NCI-H446 treated with DMSO at 0.1 percent for 48 hours (cell line): ENCODE results near the gene ARMS2.

ENCODE experiments used
- DNase-seq: peaks from one replicate; lab custom pipeline; 2025; lab: John Stamatoyannopoulos, UW

Gene ARMS2

DNA sequence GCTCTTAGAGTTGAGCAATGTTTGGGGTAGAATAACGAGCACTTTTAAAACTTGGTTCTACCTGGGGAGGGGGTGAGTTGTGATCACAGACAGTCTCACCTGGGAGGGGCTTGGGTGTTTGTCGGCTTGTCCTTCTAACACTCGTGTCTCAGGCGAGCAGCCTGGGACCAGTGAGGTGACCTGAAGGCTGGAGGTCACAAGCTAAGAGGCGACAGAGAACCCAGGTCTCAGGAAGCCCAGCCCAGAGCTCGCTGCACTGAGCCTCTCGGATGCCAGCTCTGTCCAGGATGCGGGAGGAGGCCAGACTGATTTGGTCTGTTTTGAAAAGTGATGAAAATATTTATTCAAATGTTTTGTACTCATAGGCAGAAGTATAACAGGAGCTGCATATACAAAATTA is 18.7 kb downstream of the ARMS2 start:
- no peak for DNase-seq

DNA sequence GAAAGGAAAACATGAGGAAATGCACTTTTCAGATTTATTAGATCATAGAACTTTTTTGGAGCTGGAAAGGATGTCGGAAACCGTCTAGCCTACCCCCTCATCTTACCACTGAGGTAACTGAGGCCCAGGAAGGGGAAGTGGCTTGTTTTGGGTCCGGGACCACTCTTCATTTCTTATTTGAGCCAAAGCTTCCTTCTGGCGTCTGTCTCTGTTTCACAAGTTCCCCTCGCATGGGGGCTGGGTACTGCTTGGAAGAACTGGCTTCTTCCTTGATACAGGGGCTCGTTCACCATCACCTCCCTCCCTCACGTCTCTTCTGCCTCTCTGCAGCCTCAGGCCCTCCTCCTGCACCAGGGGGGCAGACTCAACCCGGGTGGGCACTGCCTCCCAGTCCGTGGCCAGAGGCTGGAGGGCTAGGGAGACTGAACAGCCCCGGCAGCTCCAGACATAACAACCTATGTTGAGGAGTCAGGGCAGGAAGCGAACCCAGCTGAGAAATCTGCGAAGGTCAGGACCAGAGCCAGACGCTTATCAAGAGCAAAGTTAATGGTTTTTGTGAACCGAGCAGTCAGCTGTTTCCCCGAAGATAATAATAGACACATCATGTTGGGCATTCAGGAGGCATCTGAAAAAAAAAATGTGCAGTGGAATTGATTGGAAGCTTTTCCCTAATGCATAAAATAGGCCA is 19.8 kb downstream of the ARMS2 start:
- DNase-seq = no peak

DNA sequence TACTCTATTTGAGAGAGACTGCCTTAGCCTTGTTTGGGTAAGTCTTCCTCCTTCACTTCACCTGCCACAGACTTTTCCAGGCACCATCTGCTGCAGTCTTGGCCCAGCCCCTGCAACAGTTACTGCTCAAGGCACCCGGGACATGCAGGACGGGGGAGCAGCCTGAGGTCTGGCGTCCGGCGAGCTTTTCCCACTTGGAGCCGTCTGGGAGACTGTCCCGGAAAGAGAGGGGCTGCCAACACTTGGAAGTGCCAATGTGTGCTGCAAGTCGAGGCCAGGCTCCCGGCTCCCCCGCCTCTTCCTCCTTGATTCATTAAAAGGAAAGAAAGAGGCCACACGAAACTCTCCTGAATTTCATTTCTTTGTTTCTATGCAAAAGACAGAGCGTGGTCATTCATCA is 20.6 kb downstream of the ARMS2 start:
- DNase-seq = peak; percentile 63

DNA sequence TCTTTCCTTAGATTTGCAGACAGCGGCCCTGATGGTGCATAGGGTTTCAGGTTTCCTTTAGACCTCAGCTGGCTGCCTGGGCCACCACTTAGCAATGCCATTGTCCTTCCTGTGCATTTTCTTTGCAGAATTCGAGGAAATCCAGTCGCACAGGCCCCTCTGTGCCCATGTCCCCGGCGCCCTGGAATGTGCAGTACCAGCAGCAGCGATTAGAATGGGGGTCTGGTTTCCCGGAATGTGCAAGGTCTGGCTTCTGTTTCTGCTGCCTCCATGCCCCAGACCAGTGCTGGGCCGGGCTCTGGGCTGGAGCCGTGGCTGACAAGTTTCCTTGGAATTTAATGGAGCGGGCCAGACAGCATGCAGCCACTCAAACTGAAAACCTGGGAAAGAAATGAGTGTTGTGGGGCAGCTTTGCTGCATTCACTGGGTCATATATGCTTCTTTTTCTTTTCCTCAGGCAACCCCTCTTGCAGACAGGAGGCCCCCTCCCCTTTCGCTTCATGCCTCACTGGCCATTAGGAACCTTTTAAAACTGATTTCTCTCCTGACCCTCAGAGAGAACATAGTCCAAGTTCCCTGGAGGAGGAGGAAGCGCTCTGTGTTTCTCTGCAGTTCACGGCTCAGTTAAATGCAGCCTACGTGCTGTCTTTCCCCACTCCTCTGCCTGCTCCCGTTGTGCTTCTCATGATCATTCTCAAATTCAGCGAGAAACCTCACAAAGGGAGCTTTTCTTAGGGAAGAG is 21.3 kb downstream of the ARMS2 start:
- DNase-seq = no peak

DNA sequence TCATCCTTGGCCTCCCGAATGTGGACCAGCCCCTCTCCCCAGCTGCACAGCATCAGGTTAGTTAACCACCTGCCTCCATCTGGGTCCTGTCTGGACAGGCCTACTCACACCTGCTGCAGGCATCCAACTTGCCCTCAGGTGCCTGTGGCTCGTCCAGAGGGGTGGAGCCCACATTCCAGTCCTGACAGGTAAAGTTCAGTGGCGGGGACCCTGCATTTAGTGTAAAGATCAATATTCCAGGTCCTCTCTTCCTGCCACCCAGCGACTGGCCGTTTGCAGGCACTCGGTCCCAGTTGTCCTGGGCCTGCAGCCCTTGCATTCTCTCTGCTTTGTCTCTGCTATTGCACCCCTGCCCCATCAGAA is 21.9 kb downstream of the ARMS2 start:
- DNase-seq = no peak

DNA sequence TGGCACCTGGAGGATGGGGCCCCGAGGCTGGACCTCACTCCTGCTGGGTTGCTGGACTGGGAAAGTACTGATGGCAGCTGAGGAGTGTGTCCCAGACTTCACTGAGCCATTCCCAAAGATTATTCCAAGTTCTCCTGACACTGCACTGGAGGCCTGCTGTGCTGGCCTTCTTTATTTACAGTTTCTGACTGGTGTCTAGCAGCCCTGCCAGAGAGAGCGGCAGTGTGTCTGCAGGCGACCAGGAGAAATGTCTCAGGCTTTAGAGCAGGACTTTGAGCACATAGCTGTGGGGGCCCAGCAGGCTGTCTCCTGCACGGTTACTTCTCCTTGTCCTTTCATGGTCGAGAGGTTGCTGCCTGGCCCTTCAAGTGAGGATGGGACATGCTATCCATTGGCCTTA is 23.0 kb downstream of the ARMS2 start:
- DNase-seq = no peak

DNA sequence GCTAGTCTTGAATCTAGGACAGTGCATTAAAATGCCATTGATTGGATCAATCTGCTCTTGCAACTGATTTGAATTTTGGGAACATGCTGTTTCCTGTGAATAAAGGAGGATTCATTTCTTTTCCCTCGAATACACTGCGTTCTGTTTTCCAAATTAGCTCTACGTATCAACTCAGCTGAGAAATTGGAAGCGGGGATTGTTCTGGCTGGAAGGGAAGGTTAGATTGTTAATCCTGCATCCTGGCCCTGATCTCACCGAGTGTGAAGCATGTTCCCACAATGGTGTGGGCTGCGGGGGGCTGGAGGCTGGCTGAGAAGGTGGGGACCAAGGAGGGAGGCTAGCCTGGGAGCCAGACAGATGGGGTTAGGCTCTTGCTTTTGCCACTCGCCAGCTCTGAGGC is 24.5 kb downstream of the ARMS2 start:
- no peak for DNase-seq

DNA sequence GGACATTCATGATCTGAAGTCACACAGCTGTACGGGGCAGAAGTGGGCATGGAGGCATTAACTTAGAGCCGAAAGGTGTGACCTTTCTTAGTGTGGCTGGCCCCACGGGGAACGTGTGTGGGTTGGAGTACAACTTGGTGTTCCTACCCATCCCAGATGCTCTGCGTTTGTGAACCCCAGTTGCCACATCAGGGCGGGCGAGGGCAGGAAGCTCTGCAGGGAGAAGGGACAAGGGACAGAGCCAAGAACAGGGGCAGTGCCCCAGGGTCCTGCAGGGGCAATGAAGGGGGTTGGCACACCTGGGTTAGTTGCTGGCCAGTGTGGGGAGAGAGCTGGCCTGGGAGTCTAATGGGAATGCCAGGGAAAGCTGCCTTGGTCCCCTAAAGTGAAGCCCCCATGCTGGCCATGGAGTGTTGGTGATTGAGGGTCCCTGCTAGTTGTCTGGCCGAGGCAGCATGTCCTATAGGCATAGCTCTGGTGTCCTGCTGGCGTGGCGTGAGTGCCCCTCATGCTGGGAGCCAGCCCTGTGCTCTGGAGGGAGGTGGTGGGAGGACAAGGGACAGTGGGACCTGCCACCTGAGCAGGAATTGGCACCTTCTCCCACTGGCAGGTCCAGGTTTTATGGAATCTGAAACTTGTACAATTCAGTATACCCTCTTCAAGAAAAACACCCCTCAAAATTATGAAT is 25.8 kb downstream of the ARMS2 start:
- DNase-seq = no peak

DNA sequence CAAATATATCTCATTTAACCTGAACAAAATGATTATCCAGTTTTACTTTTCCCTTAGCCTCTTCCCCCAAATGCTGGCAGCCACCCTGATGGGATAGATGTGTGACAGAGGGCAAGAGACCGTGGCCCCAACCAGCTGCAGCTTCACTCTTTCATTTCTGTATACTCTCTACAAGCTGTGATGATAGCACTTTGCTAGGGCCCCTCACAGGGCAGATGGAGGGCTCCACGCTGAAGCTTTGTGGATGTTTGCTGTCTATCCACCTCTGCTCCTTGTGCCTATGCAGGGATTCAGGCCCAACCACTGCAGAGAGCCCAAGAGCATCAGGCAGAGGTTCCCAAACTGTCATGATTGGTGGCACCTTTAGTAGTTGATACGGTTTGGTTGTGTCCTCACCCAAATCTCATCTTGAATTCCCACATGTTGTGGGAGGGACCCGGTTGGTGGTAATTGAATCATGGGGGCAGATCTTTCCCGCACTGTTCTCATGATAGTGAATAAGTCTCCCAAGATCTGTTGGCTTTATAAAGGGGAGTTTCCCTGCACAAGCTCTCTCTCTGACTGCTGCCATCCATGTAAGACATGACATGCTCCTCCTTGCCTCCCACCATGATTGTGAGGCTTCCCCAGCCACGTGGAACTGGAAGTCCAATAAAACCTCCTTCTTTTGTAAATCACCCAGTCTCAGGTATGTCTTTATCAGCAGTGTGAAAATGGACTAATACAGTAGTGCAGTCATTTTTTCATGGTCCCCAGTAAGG is 27.0 kb downstream of the ARMS2 start:
- DNase-seq = no peak

DNA sequence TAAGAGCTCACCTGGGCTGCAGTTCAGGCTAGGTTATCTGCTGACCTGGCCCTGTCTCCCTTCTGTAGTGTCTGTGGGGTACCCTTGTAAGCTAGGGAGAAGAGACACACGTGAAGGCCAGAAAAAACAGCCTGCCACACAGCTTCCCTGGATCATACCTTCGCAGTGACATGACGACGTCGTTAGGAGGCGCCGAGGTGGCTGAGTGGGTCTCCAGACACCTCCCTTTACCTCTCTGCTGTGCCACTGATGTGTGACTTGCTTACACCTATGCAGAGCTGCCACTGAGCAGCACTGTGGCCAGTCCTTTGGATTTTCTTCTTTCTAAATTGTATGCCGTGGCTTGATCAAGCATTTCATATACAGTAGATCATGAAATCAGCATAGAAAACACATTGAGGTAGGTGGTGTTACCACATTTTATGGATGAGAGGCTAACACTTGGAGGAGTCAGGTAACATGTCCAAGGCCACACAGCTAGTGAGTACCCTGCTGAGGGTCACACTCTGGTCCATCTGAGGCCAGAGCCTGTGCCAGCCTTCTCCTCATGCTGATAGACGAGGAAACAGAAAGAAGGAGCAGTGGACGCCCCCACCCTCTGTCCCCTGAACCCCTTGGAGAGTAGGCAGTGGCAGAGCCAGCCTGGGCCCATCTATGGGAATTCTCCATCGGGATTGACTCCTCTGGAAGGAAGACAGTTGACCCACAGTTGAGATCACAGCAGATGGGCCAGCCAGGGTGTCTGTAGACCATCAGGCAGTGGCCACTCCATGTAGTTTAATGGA is 30.0 kb downstream of the ARMS2 start:
- DNase-seq = no peak

DNA sequence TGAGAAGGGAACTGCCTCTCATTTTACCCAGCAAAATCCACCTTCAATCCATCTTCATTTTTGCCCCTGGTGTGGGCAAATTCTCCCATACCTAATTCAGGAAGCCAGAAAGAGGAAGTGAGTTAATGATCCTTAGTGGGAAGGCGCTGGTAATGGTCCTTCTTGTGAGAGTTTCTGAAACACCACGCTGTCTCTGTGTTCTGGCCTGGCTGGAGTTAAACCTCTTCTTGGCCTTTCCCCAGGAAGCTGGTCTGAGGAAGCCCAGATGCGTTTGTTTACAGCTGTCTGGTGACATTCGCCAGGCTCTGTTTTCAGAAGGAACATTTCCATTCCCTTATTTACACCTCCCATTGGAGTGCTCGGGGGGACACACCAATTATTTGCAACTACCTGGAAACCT is 31.2 kb downstream of the ARMS2 start:
- DNase-seq = no peak

DNA sequence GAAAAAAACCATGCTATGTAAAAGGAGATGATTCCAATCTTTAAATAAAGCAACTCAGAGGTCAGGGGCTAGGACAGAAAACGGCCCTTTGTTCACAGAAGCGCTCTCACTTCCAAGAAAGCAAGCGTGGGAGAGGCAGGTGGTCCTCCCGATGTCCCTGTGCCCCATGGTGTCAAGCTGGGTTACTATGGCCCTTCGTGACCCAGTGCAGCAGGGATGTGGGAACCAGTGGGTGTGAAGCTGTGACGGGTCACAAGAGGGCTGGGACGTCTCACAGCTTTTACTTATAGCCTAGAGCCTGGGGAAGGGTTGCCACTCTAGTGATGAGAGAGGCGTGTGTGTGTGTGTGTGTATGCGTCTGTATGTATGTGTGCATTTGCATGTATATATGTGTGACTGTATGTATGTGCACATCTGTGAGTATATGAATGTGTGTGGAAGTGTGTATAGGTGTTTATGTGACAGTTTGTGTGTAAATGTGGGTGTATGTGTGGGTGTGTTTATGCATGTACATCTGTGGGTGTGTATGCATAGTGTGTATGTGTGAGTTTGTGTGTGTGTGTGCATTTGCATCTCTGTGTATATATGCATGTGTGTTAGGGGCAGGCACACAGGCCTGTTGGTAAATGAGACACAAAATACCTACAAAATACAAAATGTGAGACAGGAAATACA is 32.1 kb downstream of the ARMS2 start:
- no peak for DNase-seq

DNA sequence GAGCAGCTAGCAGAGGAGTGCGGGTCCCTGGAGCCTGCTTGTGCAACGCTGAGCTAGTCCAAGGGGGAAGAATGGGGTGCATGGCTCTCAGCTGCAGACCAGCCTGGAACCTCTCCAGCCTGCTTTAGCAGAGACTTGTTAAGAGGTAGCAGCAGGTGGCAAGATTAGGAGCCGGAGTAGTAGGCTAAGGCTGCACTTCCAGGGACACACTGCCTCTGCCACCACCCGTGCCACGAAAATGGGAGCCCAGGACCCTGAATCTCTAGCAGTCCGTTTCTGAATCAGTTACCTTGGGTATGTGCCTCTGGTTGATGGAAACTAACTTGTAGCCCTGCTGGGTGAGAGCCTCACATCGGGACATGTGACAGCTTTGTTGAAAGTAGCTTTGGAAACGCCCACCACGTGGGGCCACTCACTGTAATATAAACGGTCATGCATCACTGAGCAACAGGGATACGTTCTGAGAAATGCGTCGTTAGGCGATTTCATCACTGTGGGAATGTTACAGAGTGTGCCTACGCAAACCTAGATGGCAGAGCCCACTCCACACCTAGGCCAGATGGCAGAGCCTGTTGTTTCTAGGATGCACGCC is 32.8 kb downstream of the ARMS2 start:
- no peak for DNase-seq

DNA sequence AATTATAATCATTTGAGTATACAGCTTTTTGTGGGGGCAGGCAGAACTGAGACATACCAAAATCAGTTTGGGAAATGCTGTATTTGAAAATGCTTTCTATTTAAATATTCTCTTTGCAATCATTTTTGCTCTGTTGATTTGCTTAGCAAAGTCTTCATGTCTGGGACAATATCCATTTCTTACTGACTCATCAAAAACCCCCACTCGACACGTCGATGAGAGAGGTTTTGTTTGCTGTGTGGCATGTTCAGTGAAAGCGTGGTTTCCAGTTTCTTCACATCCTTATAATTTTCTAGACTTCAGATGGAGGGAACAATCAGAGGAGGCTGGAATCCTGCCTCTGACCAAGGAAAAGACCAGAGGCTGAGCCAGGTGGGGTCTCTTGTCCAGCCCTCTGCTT is 35.8 kb downstream of the ARMS2 start:
- DNase-seq = no peak

DNA sequence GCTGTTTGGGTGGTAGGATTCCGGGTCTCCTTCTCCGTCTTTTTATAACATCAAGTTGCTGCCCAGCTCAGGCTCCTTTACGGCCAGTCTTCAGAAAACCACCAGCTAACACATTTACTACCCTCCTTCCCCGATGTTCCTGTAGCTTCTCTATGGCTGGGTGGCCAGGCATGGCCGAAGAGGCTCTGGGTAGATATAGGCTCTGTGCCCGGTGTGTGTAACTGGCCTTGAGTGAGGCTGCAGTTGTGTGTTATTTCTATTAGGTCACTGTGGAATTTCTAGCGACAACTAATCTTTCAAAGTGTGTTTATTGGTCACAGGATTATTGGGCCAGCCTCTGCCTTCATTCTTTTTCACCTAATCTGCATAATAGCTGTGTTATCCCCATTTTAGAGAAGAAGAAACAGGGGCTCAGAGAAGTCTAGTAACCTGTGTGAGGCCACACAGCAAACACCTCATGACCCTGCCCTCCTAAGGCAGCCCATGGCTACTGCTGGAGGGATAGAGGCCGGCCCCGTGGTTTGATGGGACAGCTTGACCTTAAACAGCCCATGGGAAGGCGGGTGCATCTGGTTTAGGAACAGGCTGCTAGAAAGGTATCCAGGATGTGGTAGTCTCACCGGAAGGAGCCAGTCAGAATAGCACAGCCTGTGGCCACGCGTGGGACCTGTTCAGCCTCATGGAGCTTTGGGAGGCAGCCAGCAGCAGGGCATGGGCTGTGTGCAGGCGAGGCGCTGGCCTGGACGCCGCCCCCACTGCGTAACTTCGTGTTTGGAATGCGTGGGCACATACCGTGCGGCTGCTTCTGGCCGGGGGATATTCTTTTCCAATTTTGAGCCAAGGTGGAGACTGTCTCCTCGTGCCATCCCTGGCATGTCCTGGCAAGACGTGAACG is 36.6 kb downstream of the ARMS2 start:
- no peak for DNase-seq

DNA sequence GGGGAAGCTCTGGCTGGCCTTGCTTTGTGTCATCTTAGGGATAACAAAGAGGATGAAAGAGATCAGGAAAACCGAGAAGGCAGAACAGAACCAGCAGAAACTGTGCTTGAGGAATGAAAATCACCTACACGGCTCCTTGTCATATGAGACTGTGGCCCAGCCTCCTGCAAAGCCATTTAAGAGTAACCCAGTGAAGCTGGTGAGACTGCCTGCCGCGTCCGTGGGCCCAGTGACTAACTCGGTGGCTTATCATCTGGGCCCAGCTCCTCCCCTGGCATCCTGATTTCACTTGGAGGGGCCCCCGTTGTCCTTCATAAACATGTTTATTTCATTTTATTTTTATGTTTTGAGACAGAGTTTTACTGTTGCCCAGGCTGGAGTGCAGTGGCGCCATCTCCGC is 37.6 kb downstream of the ARMS2 start:
- DNase-seq = no peak

DNA sequence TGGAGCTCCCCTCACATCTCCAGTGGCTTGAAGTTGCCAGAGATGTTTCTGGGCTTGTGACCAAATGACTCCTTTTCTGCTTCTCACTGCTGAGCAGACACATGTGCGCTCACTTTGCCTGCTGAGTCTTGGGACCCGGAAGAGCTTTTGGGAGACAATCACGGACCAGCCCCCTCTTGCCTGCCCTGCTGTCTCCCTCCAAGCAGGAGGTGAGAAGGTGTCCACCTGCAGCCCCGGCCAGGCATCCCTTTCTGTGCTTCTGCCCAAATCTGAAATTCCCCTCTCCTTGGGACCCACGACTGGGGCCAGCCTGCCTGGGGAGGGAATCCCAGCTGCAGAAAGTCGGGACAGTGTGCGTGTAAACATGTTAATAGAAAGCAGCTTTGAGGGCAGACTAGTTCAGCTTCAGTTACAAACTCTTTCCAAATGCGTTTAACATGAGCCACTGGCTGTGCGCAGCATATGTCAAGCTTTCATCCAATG is 38.6 kb downstream of the ARMS2 start:
- DNase-seq = peak; percentile 30

DNA sequence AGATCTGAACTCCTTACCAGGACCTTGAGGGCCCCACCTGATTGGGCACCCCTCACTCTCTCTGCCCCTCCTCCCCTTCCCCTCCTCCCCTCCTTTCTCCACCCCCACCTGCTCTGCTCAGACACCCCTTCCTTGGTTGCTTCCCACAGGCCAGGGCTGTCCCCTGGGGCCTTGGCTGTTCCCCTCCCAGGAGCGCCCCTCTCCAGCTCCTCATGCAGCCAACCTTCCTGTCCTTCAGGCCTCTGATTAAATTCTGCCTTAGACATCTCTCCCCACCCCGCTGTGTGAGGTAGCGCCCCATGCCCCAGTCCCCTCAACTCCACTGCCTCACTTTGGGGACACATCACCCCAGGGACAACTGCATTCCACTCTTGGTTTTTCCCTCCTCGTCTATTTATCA is 39.3 kb downstream of the ARMS2 start:
- DNase-seq = no peak

DNA sequence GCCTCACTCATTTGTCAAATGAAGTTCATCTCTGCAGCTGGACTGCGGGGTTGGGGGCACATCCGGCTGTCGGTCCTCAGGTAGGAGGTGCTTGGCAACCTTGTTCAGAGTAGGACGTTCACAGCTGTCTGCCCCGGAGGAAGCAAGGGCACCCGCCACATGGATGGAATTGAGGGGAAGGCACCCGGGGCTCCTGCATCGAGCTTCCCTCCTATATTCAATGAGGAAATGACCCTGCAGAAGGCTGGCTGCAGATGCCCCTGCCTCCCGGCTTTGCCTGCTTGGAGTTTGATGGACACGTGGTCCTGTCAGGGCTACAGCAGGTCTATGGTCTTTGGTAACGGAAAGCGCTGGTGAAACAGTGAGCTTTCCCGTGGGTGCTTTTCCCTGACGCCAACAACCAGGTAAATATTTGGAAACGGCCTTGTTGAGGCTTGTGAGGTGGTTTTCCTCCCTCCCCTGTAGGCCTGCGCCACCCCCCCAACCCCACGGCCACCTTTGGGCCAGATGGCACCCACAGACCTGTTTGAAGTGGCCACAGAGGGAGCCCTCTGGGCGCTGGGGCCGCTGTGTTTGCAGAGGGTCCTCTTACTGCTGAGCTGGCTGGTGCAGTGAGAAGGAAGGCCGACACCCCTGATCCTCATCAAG is 39.8 kb downstream of the ARMS2 start:
- DNase-seq = no peak
